ENCODE data around the gene FBN1.

Gene FBN1

DNA sequence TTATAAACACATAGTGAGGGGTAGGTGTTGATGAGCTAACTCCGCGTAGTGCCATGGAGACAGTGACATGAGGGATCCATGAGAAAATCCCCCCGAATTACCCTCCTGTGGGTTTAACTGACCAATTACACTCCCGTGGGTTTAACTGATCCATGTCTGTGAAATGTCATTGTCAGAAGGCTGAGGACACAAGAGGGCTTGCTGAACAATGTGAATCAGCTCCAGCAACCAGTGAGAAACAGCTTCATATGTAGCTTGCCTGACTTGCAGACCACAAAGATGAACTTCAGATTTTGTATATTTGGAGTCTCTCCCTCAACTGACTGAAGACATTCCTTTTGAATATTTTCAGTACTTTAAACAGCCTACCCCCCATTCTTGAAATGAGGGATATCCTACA is 144.9 kb downstream of the FBN1 start:
- Histone ChIP-seq H3K36me3 (ENCODE audit: control insufficient read depth in 2 of 2, insufficient read depth in 1 of 2, low read length in 2 of 2) (peaks cover 0 to 15% of the 10 kb centered on the region in 2 experiments; a peak in 1 of 3 replicates), H3K4me3 (ENCODE audit: low read depth, low read length) (no peak overlapping the region), H3K27ac (ENCODE audit: extremely low read depth, low read depth, low read length) (no peak overlapping the region), H3K4me1 (ENCODE audit: control insufficient read depth, insufficient read depth, low read length) (no peaks in the 10 kb centered on the region), H3K9me3 (ENCODE audit: control insufficient read depth, insufficient read depth, low read depth, low read length) (no peaks in the 10 kb centered on the region)
- ChIA-PET CTCF (no interaction called here), POLR2A (no interaction called here)
- no peak for TF ChIP-seq SP7 (tag by site-specific recombination; IDR thresholded peaks at IDR 0.05)

DNA sequence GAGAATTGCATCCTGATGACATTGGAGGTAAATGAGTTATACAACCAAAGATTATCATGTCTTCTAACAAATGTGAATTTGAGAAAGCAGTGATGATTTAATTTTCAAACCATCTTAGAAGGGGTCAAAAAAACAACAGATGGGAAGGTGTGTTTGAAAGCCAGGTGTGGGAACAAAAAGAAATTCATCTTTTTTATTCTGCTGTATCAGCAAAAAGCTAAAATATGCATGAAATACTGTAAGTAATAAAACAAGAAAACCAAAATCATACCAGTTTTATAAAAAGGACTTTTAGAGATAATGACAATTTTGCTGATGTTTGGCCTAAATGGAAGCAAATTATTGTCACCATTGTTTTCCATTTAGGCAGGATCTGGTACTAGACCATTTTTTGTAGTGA is 145.5 kb downstream of the FBN1 start:
- TF ChIP-seq ZNF623 (tag by site-specific recombination; IDR thresholded peaks at IDR 0.05) (no peak), ZNF292 (tag by site-specific recombination; IDR thresholded peaks at IDR 0.05; ENCODE audit: borderline replicate concordance, low read depth) (no peak), ZNF621 (tag by site-specific recombination; IDR thresholded peaks at IDR 0.05) (no peak), HOXA7 (CRISPR knock-in tag; IDR thresholded peaks at IDR 0.05; ENCODE audit: borderline replicate concordance) (no peak), ZNF214 (tag by site-specific recombination; IDR thresholded peaks at IDR 0.05; ENCODE audit: borderline replicate concordance) (no peak), KLF16 (tag by site-specific recombination; IDR thresholded peaks at IDR 0.05) (no peak), ZNF501 (tag by site-specific recombination; IDR thresholded peaks at IDR 0.05) (no peak), GLIS1 (tag by site-specific recombination; IDR thresholded peaks at IDR 0.05) (no peak), ZNF654 (tag by site-specific recombination; IDR thresholded peaks at IDR 0.05; ENCODE audit: low read depth) (no peak), ZNF48 (tag by site-specific recombination; IDR thresholded peaks at IDR 0.05) (no peak)
- TF ChIP-seq, protein P1, sequence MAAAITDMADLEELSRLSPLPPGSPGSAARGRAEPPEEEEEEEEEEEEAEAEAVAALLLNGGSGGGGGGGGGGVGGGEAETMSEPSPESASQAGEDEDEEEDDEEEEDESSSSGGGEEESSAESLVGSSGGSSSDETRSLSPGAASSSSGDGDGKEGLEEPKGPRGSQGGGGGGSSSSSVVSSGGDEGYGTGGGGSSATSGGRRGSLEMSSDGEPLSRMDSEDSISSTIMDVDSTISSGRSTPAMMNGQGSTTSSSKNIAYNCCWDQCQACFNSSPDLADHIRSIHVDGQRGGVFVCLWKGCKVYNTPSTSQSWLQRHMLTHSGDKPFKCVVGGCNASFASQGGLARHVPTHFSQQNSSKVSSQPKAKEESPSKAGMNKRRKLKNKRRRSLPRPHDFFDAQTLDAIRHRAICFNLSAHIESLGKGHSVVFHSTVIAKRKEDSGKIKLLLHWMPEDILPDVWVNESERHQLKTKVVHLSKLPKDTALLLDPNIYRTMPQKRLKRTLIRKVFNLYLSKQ (tag by site-specific recombination; IDR thresholded peaks at IDR 0.05; ENCODE audit: borderline replicate concordance), result no peak
- POLR2A ChIA-PET, result no interaction called here
- no peaks in the 10 kb centered on the region for H3K9me3 ChIP-seq (ENCODE audit: control insufficient read depth, insufficient read depth, low read depth, low read length)
- no peak overlapping the region for H3K27ac ChIP-seq (ENCODE audit: extremely low read depth, low read depth, low read length)
- no peaks in the 10 kb centered on the region for H3K4me1 ChIP-seq (ENCODE audit: control insufficient read depth, insufficient read depth, low read length)
- CTCF ChIA-PET, result no interaction called here
- H3K36me3 ChIP-seq (ENCODE audit: control insufficient read depth in 2 of 2, insufficient read depth in 1 of 2, low read length in 2 of 2), result peaks cover 0 to 15% of the 10 kb centered on the region in 2 experiments; a peak in 1 of 3 replicates
- H3K4me3 ChIP-seq (ENCODE audit: low read depth, low read length), result no peak overlapping the region

DNA sequence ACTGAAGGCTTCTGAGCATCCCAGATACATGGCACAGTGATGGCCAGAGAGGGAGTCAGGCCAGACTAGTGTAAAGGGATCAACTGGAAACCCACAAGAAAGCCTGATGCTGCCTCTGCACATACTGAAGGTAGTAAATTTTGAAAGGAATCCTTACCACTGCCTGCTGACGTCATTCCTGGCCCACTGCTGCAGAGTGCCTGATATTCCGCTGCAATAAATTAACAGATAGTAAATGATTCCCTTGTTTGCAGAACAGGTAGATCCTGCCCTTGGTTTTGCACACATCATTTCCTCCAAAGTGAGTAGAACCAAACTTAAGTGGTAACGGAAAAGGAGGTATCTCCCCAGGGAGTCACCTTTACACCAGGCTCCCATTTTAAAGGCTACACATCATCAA is 146.7 kb downstream of the FBN1 start:
- ChIA-PET POLR2A (no interaction called here), CTCF (no interaction called here)
- no peak overlapping the region for H3K27ac ChIP-seq (ENCODE audit: extremely low read depth, low read depth, low read length)
- H3K4me1 ChIP-seq (ENCODE audit: control insufficient read depth, insufficient read depth, low read length), result no peaks in the 10 kb centered on the region
- H3K9me3 ChIP-seq (ENCODE audit: control insufficient read depth, insufficient read depth, low read depth, low read length), result no peaks in the 10 kb centered on the region
- TF ChIP-seq, protein P2, sequence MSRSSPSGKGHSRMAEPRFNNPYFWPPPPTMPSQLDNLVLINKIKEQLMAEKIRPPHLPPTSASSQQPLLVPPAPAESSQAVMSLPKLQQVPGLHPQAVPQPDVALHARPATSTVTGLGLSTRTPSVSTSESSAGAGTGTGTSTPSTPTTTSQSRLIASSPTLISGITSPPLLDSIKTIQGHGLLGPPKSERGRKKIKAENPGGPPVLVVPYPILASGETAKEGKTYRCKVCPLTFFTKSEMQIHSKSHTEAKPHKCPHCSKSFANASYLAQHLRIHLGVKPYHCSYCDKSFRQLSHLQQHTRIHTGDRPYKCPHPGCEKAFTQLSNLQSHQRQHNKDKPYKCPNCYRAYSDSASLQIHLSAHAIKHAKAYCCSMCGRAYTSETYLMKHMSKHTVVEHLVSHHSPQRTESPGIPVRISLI (tag by site-specific recombination; IDR thresholded peaks at IDR 0.05), result no peak
- no peak for TF ChIP-seq FEZF1 (tag by site-specific recombination; IDR thresholded peaks at IDR 0.05)
- TF ChIP-seq, protein P3, sequence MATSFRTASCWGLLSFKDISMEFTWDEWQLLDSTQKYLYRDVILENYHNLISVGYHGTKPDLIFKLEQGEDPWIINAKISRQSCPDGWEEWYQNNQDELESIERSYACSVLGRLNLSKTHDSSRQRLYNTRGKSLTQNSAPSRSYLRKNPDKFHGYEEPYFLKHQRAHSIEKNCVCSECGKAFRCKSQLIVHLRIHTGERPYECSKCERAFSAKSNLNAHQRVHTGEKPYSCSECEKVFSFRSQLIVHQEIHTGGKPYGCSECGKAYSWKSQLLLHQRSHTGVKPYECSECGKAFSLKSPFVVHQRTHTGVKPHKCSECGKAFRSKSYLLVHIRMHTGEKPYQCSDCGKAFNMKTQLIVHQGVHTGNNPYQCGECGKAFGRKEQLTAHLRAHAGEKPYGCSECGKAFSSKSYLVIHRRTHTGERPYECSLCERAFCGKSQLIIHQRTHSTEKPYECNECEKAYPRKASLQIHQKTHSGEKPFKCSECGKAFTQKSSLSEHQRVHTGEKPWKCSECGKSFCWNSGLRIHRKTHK (tag by site-specific recombination; IDR thresholded peaks at IDR 0.05), result no peak
- no peak for TF ChIP-seq ZNF544 (tag by site-specific recombination; IDR thresholded peaks at IDR 0.05)
- TF ChIP-seq ZIC2 (tag by site-specific recombination; IDR thresholded peaks at IDR 0.05), result no peak
- TF ChIP-seq, protein P4, sequence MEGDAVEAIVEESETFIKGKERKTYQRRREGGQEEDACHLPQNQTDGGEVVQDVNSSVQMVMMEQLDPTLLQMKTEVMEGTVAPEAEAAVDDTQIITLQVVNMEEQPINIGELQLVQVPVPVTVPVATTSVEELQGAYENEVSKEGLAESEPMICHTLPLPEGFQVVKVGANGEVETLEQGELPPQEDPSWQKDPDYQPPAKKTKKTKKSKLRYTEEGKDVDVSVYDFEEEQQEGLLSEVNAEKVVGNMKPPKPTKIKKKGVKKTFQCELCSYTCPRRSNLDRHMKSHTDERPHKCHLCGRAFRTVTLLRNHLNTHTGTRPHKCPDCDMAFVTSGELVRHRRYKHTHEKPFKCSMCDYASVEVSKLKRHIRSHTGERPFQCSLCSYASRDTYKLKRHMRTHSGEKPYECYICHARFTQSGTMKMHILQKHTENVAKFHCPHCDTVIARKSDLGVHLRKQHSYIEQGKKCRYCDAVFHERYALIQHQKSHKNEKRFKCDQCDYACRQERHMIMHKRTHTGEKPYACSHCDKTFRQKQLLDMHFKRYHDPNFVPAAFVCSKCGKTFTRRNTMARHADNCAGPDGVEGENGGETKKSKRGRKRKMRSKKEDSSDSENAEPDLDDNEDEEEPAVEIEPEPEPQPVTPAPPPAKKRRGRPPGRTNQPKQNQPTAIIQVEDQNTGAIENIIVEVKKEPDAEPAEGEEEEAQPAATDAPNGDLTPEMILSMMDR (tag by site-specific recombination; IDR thresholded peaks at IDR 0.05), result no peak
- no peak for TF ChIP-seq GLIS1 (tag by site-specific recombination; IDR thresholded peaks at IDR 0.05)
- TF ChIP-seq, protein P5, sequence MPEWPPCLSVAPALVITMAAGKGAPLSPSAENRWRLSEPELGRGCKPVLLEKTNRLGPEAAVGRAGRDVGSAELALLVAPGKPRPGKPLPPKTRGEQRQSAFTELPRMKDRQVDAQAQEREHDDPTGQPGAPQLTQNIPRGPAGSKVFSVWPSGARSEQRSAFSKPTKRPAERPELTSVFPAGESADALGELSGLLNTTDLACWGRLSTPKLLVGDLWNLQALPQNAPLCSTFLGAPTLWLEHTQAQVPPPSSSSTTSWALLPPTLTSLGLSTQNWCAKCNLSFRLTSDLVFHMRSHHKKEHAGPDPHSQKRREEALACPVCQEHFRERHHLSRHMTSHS (tag by site-specific recombination; IDR thresholded peaks at IDR 0.05), result no peak
- TF ChIP-seq ZNF112 (tag by site-specific recombination; IDR thresholded peaks at IDR 0.05), result no peak
- no peak for TF ChIP-seq ZNF561 (tag by site-specific recombination; IDR thresholded peaks at IDR 0.05; ENCODE audit: borderline replicate concordance)
- TF ChIP-seq ZNF610 (tag by site-specific recombination; IDR thresholded peaks at IDR 0.05; ENCODE audit: borderline replicate concordance), result no peak
- no peak for TF ChIP-seq ZNF530 (tag by site-specific recombination; IDR thresholded peaks at IDR 0.05; ENCODE audit: low read depth)
- no peak for TF ChIP-seq ZNF560 (tag by site-specific recombination; IDR thresholded peaks at IDR 0.05; ENCODE audit: borderline replicate concordance)
- TF ChIP-seq ZSCAN16 (tag by site-specific recombination; IDR thresholded peaks at IDR 0.05), result no peak
- TF ChIP-seq SP7 (tag by site-specific recombination; IDR thresholded peaks at IDR 0.05), result no peak
- H3K36me3 ChIP-seq (ENCODE audit: control insufficient read depth in 2 of 2, insufficient read depth in 1 of 2, low read length in 2 of 2), result peaks cover 0 to 8% of the 10 kb centered on the region in 2 experiments; a peak in 1 of 3 replicates
- H3K4me3 ChIP-seq (ENCODE audit: low read depth, low read length), result no peak overlapping the region

Data from HEK293 (cell line).